ENCODE data around the gene TP53I3.
A peak's percentile ranks its signal among the peaks of the same experiment; 100 is the strongest.
"Not testable (repeated sequence)": the region's sequence is repeated elsewhere in the genome, so short reads cannot be mapped to it uniquely, and the experiment has no call there.

The TP53I3 gene

DNA sequence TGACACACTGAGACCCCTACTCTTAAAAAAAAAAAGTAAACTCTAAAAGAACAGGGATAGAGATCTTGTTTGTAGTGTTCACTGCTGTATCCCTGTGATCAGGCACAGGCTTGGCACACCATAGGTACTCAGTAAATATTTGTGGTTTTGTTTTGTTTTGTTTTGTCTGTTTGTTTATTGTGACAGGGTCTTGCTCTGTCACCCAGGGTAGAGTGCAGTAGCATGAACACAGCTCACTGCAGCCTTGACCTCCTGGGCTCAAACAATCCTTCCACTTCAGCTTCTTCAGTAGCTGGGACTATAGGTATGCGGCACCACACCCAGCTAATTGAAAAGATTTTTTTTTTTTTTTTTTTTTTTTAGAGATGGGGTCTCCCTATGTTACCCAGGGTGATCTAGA lies 31.7 kb downstream of the TP53I3 start:
- no peak for DNase-seq (ENCODE audit: low spot score)

DNA sequence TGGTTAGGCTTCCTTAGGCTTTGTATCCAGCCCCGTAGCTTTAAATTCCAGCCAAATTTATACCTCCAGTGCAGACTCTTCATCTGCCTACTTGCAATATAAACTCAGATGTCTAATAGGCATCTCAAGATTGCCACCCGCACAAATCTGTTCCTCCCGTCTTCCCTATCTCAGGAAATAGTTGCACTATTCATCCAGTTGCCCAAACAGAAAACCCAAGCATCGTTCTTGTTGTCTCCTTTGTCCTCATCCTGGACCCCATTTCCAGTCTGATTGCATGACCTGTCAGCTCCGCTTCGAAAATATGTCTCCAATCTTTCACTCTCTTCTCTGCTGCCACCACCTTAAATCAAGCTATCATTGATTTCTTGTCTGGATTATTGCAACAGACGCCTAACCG lies 32.8 kb downstream of the TP53I3 start:
- no peak for DNase-seq (ENCODE audit: low spot score)

DNA sequence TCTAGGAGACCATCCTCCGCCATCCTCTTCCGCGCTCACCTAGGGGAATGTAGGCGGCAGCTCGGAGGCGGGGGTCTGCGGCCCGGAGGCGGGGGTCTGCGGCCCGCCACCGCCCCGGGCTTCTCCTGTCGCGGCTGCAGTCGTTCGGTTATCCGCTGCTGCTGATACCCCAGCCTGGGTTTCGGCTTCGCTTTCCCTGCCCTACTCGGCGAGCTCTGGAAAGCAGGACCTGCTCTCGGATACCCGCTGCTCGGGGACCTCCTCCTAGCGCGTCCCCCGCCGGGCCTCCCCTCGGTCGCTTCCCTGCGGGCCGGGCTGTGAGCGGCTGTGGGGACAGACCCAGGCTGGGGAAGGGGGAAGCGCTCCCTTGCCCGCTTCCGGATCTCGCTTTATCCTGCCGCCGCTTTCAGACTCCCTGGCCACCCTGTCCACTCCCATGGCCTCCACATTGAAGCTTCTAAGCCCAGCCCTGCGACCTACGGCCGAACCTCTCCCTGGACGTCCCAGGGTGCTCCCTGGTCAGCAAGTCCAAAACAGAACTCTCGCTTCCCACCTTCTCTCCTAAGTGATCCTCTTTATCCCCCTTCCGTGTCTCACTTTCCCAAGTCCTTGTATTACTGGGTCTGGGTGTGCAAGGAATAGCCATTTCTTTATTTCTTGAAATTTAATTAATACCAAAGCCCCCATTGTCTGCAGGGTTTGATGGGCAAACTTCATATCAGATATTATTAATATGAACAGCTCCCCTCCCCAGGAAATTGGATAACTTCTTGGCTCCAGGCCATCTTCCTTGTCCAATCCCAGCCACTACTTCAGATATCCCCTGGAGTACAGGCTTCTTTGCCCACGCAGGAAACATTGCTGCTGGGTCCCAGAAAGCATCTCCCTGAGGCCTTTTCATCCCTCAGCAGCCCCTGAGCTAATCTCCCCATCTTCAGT lies 34.3 kb downstream of the TP53I3 start:
- DNase-seq (ENCODE audit: low spot score) = no peak

DNA sequence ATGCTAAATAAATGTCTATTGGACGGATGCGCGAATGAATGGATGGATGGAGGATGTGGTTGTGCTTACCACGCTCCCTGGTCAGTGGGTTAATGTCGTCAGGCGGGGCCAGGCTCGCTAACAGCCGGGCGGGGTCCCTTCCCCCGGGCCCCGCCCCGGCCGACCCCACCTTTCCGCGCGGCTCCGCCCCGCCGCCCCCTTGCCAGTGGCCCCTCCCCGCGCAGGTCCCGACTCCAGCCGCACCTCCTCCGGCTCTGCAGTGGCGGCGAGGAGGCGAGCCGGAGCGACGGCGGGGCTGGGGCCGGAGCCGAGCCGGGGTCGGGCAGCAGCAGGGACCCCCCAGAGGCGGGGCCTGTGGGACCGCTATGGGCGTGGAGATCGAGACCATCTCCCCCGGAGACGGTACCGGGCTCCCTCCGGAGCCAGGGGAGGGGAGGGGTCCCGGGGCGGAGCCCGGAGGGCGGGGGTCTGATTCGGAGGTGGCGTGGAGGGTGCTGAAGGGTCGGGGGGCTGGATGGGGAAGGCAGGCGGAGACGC lies 35.1 kb downstream of the TP53I3 start, which contains the start of gene FKBP1B:
Gene FKBP1B, plus strand, starts transcription at position 257 of the 537 bp plus-strand sequence. Its CDS starts 109 bp downstream, at position 366.
- DNase-seq (ENCODE audit: low spot score) = peak; percentile 39

DNA sequence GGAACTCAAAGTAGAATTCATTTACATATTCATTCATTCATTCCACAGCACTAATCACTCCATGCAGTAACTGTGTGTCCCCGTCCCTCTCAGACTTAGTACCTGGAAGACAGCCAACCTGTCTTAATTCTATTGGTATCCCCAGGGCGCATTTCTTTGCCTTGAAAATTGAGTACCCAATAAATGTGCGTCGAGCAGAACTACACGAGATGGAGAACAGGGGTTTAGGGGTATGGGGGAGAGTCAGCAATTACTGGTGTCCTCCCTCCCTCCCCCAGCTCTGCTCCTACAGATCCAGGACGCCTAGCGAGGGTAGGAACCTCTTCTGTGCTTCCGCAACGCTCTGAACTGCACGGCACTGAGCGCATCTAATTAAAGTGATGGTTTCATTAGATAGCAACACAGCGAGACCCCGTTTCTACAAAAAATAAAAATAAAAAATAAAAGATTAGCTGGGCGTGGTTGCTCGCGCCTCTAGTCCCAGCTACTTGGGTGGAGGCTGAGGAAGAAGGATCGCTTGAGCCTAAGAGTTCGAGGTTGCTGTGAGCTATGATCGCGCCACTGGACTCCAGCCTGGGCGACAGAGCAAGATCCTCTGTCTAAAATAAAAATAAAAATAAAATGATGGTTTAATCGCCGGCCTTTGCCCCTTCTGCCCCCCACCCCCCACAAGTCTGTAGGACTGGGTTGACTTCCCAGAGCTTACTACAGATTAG lies 35.7 kb downstream of the TP53I3 start:
- no peak for DNase-seq (ENCODE audit: low spot score)

DNA sequence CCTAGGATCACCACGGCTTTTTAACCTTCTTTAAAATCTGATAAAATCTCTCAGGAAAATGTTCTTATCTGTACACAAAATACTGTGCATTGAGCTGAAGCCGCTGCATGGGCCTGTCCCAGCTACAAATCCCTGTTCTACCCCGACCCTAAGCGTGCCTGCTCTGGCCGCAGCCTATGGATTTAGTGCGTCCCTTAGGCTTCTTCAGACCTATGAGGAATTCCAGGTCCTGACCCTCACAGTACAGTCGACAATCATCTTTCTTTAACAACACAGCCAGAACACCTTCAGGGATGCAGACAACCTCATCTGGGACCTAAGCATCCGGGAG lies 37.0 kb downstream of the TP53I3 start:
- DNase-seq (ENCODE audit: low spot score) = no peak

DNA sequence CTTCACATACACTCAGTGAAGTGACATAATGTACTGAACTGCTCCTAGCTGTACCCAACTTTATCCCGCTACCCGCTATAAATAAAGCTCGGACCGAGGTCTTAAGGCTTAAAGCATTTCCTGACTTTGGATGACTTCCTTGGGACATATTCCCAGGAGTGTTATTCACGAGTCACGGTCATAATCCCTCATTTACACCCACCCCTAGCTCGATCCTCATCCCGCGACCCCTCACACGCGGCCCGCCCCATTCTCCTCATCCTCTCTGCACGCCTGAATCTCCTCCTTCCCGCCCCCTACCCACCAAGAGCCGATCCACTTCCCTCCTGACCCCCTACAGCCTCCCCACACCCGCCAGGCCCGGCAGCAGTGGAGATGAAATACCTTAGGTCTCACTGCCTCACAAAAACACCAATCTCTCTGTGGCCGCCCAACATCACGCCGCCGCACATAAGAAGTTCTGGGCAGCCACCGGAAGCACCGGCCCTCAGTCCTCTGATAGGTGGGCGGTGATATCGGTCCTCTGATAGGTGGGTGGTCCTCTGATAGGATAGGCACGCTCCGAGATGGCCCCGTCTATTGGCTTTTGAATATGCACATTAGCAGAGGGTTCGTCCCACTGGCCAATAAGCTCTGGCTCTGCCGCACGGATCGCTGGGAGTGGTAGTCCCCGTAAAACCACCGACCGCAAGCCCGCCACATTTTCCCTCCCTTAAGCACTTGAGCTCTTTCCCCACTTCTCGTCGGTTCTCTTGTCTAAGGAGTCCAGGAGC lies 37.5 kb downstream of the TP53I3 start, which contains the start of gene WDCP:
Gene WDCP, minus strand, starts transcription at position 462 of the 773 bp plus-strand sequence. CDS start 7,897 bp downstream, outside the sequence.
- DNase-seq (ENCODE audit: low spot score) = peak; percentile 96

DNA sequence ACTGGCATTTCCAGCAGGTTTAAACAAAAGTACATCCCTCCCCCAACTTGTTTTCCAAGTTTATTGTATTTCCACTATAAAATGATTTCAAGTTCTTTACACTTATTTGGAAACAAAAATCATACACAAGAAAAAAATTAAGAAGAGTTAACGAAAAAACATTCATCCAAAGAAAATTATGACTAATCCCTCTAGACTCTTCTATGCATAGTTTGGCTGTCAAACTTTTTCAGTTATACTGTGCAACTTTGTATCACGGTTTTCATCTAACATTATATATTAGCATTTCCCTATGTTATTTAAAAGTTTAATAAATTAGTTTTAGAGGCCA lies 38.1 kb downstream of the TP53I3 start:
- no peak for DNase-seq (ENCODE audit: low spot score)

DNA sequence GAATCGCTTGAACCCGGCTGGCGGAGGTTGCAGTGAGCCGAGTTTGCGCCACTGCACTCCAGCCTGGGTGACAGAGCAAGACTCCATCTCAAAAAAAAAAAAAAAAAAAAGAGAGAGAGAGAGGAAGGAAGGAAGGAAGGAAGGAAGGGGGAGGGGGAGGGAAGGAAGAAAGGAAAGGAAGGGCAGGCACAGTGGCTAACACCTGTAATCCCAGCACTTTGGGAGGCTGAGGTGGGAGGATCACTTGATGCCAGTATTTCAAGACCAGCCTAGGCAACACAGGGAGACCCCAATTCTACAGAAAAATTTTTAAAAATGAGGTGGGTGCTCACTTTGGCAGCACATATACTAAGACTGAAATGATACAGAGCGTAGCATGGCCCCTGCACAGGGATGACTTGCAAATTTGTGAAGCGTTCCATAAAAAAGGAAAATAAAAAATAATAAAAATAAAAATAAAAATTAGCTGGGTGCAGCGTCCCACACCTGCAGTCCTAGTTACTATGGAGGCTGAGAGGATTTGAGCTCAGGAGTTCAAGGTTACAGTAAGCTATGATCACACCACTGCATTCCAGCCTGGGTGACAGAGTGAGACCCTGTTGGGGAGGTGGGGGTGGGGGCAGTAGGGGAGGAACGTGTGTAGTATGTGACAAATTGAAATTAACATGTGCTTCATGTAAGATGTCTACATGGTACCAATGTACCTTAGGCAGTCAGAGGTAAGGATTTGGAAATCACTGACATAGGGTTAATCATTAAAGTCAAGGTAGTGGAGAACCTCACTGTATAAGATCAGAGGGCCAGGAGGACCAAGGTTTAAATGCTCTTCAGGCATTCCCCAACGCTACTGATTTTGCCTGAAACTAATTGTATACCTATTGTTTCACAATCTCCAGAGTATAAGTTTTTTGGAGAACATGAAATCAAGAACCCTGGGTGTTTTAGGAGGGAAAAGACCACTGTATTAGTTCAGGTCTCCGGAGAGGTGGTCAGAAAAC lies 38.8 kb downstream of the TP53I3 start:
- no peak for DNase-seq (ENCODE audit: low spot score)

DNA sequence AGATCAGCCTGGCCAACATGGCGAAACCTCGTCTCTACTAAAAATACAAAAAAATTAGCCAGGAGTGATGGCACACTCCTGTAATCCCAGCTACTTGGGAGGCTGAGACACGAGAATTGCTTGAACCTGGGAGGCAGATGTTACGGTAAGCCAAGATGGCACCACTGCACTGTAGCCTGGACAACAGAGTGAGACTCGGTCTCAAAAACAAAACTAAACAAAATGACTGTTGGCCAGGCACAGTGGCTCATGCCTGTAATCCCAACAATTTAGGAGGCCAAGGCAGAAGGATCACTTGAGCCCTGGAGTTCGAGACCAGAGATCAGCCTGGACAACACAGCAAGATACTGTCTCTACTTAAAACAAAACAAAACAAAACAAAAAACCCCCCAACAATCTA lies 41.5 kb downstream of the TP53I3 start:
- not testable (repeated sequence) for DNase-seq (ENCODE audit: low spot score)

DNA sequence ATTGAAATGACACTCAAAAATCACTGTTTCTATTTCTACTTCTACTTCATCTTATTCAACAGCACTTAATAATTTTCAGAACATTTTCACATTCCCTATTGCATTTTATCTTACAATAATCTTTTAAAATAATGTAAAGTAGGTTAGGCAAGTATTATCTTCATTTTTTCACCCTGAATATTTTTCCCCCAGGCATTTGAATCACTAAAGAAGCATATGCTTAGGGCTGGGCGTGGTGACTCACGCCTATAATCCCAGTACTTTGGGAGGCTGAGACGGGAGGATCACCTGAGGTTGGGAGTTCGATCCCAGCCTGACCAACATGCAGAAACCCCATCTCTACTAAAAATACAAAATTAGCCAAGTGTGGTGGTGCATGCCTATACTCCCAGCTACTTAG lies 44.1 kb downstream of the TP53I3 start:
- DNase-seq (ENCODE audit: low spot score) = no peak

DNA sequence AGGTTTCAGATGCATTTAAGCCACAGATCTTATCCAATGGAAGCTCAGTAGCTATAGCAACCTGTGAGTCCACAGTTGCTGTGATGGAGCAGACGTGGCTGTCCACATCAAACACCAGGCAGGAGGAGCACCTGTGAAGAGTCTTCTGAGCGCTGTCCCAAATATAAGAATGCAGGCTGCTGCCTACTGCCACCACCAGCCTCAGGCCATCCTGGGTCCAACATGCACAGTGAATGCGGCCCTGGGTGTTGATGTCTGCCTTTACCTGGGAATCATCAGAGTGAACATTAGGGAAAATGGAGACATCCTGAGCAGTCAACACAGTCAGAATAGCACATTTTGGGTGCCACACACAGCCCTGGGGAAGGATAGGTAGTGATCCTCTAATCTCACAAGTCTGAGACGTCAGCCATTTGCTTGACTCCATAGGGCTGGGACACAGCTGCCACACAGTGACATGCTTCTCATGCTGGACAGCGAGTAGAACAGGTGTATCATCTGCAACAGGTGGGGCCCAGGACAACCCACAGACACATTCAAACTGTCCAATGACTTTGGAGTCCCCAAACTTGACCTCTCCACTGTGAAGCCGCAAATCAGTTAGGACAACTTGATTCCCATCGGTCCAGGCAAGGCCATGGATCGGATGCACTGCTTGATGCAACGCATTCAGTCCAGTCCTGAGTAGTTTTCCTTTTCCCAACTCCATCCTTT lies 45.7 kb downstream of the TP53I3 start:
- DNase-seq (ENCODE audit: low spot score) = no peak
